Adrenal gland (tissue), 5 donors: ENCODE results near the gene CCDC6.
"Not testable (repeated sequence)": the region's sequence is repeated elsewhere in the genome, so short reads cannot be mapped to it uniquely, and the experiment has no call there.

ENCODE experiments used
- CTCF ChIP-seq, 6 experiments: fragments of 450-650 bp in 4 of 6; fragments of 200-600 bp in 2 of 6; sonication (generic) in 1 of 6; IDR thresholded peaks; 1 replicate in 5 of 6; 2 replicates in 1 of 6; pipeline versions ENCODE4 v1.5.1 to v1.8.0; 2016 to 2021; ENCODE audit warnings: antibody characterized with exemption in 6 of 6, mild to moderate bottlenecking in 2 of 6, moderate library complexity in 1 of 6
- POLR2A ChIP-seq, 2 donors: fragments of 450-650 bp; IDR thresholded peaks; one replicate each; pipeline ENCODE4 v1.6.1; 2017; ENCODE audit warnings: antibody characterized with exemption in 2 of 2, mild to moderate bottlenecking in 2 of 2, moderate library complexity in 1 of 2
- donor health status: DM: no; HTN: no; CAD: no.

GRCh38 chr10:59876208-59876607 is 30.1 kb downstream of the CCDC6 start:
- TF ChIP-seq CTCF, POLR2A (IDR thresholded peaks at IDR 0.05): not testable (repeated sequence)
